ENCODE data around the gene PLA2G6. TPM values are rescaled to one million over a fixed set of nuclear protein-coding genes. Genes with fewer than 3 reads are reported as not detected.

The PLA2G6 gene
- total RNA-seq, 1 experiment from 2014 or later, result 29.9 TPM

DNA sequence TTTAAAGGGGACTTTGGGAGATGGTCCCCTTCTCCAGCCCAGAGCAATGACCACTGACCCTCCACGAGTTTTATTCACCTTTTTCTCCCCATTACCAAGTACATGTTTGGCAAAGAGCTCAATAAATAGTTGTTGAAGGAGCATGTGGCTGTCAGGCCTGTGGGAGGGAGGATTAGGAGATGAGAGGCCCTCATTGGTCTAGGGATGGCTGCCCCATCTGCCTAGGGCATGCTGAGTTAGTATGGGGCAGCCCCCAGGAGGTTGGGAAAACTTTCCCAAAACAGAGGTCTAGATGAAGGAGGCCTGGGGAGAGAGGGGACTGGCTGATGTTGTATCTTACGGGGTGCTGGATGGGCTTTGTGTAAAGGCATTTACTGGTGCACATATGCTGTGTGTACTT, 30.8 kb upstream of the PLA2G6 start:
- H3K4me1 Mint-ChIP-seq, result peaks cover 8% of the 10 kb centered on the region
- peaks cover 29% of the 10 kb centered on the region for H3K27me3 Mint-ChIP-seq (ENCODE audit: low read depth)
- POLR2A ChIA-PET, result no interaction called here
- DNase-seq (ENCODE audit: low spot score), result no peak
- TF ChIP-seq ZNF396 (CRISPR knock-in tag; IDR thresholded peaks at IDR 0.05; ENCODE audit: borderline replicate concordance) (no peak), ZMAT4 (CRISPR knock-in tag; IDR thresholded peaks at IDR 0.05) (no peak)
- TF ChIP-seq, protein P1, sequence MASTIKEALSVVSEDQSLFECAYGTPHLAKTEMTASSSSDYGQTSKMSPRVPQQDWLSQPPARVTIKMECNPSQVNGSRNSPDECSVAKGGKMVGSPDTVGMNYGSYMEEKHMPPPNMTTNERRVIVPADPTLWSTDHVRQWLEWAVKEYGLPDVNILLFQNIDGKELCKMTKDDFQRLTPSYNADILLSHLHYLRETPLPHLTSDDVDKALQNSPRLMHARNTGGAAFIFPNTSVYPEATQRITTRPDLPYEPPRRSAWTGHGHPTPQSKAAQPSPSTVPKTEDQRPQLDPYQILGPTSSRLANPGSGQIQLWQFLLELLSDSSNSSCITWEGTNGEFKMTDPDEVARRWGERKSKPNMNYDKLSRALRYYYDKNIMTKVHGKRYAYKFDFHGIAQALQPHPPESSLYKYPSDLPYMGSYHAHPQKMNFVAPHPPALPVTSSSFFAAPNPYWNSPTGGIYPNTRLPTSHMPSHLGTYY (CRISPR knock-in tag; IDR thresholded peaks at IDR 0.05), result no peak
- no peaks in the 10 kb centered on the region for H3K9me3 Mint-ChIP-seq
- no peak overlapping the region for H3K4me3 Mint-ChIP-seq
- ATAC-seq, result no peak
- H3K27ac Mint-ChIP-seq, result no peak overlapping the region
- CTCF ChIA-PET, result interaction anchor here (1.1 to 1.3 kb wide), 3 partner anchors 11 to 160 kb away, joined by 3 to 4 read pairs (median 4); partner anchors contain the start of gene MAFF
- peaks cover 3% of the 10 kb centered on the region for H3K36me3 Mint-ChIP-seq

DNA sequence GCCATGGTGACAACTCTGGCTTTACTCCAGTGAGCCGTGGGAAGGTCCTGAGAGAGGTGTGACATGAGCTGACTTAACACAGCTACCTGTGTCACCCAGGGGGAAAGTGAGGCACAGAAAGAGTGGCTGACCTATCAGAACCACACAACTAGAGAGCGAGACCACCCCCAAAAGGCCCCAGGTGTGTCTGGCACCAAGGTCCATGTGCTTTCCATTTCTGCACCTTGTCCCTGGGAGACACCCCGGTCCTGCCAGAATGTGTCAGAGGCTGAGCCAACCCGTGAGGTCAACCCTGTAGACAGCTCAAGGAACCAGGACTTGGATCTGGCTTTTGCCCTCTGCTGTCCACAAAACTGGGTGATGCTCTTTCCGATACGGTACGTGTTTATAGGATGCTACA, 29.9 kb upstream of the PLA2G6 start:
- ChIA-PET CTCF (interaction anchor here (0.8 to 1.3 kb wide), 4 partner anchors 10 to 160 kb away, joined by 3 to 4 read pairs (median 4); partner anchors contain the start of gene MAFF), POLR2A (no interaction called here)
- DNase-seq (ENCODE audit: low spot score) (no peak), ATAC-seq (no peak)
- H3K27ac Mint-ChIP-seq, result no peak overlapping the region
- peaks cover 2% of the 10 kb centered on the region for H3K36me3 Mint-ChIP-seq
- no peak overlapping the region for H3K4me3 Mint-ChIP-seq
- H3K27me3 Mint-ChIP-seq (ENCODE audit: low read depth), result peaks cover 29% of the 10 kb centered on the region
- peaks cover 8% of the 10 kb centered on the region for H3K4me1 Mint-ChIP-seq
- TF ChIP-seq ATF1 (CRISPR knock-in tag; IDR thresholded peaks at IDR 0.05) (no peak), GABPB1 (CRISPR knock-in tag; IDR thresholded peaks at IDR 0.05) (no peak)
- H3K9me3 Mint-ChIP-seq, result no peaks in the 10 kb centered on the region

- Mint-ChIP-seq H3K4me3 (no peak overlapping the region), H3K27ac (no peak overlapping the region), H3K36me3 (no peaks in the 10 kb centered on the region), H3K9me3 (no peaks in the 10 kb centered on the region), H3K4me1 (peaks cover 3% of the 10 kb centered on the region), H3K27me3 (ENCODE audit: low read depth) (peaks cover 43% of the 10 kb centered on the region)
- TF ChIP-seq PRDM15 (CRISPR knock-in tag; IDR thresholded peaks at IDR 0.05), result no peak
- ATAC-seq, result no peak
- ChIA-PET CTCF (no interaction called here), POLR2A (no interaction called here)
- no peak for DNase-seq (ENCODE audit: low spot score)
Observed at GRCh38 chr22:38208551-38208968, 26.9 kb upstream of the PLA2G6 start.

GRCh38 chr22:38207898-38208432, 26.3 kb upstream of the PLA2G6 start:
- ATAC-seq, result no peak
- H3K27ac Mint-ChIP-seq, result no peak overlapping the region
- peaks cover 43% of the 10 kb centered on the region for H3K27me3 Mint-ChIP-seq (ENCODE audit: low read depth)
- ChIA-PET CTCF (interaction anchor here (0.9 to 1.8 kb wide), 4 partner anchors 32 to 156 kb away, joined by 3 to 12 read pairs (median 4); no protein-coding TSS in a partner anchor), POLR2A (no interaction called here)
- no peak overlapping the region for H3K4me3 Mint-ChIP-seq
- no peaks in the 10 kb centered on the region for H3K36me3 Mint-ChIP-seq
- DNase-seq (ENCODE audit: low spot score), result no peak
- no peaks in the 10 kb centered on the region for H3K9me3 Mint-ChIP-seq
- peaks cover 3% of the 10 kb centered on the region for H3K4me1 Mint-ChIP-seq
- no peak for TF ChIP-seq ZNF281 (CRISPR knock-in tag; IDR thresholded peaks at IDR 0.05)
- TF ChIP-seq, protein P2, sequence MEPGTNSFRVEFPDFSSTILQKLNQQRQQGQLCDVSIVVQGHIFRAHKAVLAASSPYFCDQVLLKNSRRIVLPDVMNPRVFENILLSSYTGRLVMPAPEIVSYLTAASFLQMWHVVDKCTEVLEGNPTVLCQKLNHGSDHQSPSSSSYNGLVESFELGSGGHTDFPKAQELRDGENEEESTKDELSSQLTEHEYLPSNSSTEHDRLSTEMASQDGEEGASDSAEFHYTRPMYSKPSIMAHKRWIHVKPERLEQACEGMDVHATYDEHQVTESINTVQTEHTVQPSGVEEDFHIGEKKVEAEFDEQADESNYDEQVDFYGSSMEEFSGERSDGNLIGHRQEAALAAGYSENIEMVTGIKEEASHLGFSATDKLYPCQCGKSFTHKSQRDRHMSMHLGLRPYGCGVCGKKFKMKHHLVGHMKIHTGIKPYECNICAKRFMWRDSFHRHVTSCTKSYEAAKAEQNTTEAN (CRISPR knock-in tag; IDR thresholded peaks at IDR 0.05), result no peak
- no peak for TF ChIP-seq ZNF532 (CRISPR knock-in tag; IDR thresholded peaks at IDR 0.05; ENCODE audit: borderline replicate concordance)
- TF ChIP-seq, protein P3, sequence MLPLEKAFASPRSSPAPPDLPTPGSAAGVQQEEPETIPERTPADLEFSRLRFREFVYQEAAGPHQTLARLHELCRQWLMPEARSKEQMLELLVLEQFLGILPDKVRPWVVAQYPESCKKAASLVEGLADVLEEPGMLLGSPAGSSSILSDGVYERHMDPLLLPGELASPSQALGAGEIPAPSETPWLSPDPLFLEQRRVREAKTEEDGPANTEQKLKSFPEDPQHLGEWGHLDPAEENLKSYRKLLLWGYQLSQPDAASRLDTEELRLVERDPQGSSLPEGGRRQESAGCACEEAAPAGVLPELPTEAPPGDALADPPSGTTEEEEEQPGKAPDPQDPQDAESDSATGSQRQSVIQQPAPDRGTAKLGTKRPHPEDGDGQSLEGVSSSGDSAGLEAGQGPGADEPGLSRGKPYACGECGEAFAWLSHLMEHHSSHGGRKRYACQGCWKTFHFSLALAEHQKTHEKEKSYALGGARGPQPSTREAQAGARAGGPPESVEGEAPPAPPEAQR (CRISPR knock-in tag; IDR thresholded peaks at IDR 0.05), result no peak
- TF ChIP-seq CBFB (CRISPR knock-in tag; IDR thresholded peaks at IDR 0.05; ENCODE audit: low read depth), result no peak
- TF ChIP-seq TCF7 (CRISPR knock-in tag; IDR thresholded peaks at IDR 0.05; ENCODE audit: low read depth), result no peak
